ENCODE measurements around the gene TMEM72. TPM values are rescaled to one million over a fixed set of nuclear protein-coding genes. Genes with fewer than 3 reads are reported as not detected.

Gene TMEM72
- polyA plus RNA-seq, 3 donors: 60.1 to 68.1 (median 62.7) TPM

- DNase-seq (ENCODE audit: low read depth in 3 of 3, low spot score in 2 of 3): no peak
Measured at GRCh38 chr10:44888886-44889285, 22.3 kb upstream of the TMEM72 start.

GRCh38 chr10:44889834-44890233 lies 21.3 kb upstream of the TMEM72 start:
- no peak for DNase-seq (ENCODE audit: low read depth in 3 of 3, low spot score in 2 of 3)

GRCh38 chr10:44890696-44891563 lies 20.2 kb upstream of the TMEM72 start:
- no peak for DNase-seq (ENCODE audit: low read depth in 3 of 3, low spot score in 2 of 3)

DNA sequence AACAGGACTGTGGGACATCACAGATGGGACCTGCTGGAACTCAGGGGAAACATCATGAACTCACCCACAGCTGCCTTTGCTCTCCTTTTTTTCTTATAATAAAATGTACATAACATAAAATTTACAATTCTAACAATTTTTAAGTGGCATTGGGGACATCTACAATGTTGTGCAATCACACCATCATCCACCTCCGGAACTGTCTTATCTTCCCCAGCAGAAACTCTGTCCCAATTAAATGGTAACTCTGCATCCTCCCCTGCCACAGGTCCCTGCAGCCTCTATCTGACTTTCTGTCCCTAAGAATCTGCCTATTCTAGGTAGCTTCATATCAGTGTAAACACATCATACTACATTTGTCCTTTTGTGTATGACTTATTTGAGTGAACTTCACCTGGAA lies 19.4 kb upstream of the TMEM72 start:
- DNase-seq (ENCODE audit: low read depth in 3 of 3, low spot score in 2 of 3): no peak

GRCh38 chr10:44893604-44894468 lies 17.3 kb upstream of the TMEM72 start:
- DNase-seq (ENCODE audit: low read depth in 3 of 3, low spot score in 2 of 3): no peak

DNA sequence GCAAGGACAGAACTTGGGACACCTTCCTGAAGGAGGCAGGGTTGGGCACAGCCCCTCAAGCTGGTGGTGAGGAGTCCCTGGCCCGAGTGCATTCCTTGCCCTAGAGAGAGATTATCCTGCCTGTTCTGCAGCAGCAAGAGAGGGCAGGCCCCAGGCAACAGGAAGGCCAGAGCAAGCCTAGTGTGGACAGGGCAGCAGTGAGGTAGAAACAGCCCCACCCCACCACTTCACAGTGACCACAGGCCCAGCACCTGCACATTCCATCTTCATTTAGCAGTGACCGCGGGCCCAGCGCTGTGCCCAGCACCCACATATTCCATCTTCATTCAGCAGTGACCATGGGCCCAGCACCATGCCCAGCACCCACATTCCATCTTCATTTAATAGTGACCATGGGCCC lies 16.4 kb upstream of the TMEM72 start:
- DNase-seq (ENCODE audit: low read depth in 3 of 3, low spot score in 2 of 3): no peak

DNA sequence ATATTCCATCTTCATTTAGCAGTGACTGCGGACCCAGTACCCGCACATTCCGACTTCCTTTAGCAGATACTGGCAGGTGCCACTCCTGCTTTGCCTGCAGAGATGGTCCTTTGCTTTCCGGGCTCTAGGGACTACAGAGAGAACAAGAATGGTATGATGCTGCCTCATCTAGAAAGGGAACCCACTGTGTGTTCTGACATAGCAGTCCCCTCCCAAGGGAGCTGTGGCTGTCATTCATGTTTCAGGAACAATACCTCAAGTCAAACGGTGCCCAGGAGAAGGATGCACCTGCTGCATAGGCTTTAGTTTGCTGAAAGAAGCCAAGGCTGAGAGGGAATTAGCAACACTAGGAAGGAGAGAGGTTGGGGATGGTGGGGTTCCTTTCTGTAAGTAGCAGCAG lies 15.9 kb upstream of the TMEM72 start:
- no peak for DNase-seq (ENCODE audit: low read depth in 3 of 3, low spot score in 2 of 3)

GRCh38 chr10:44897049-44897448 lies 14.1 kb upstream of the TMEM72 start:
- DNase-seq (ENCODE audit: low read depth in 3 of 3, low spot score in 2 of 3): no peak

GRCh38 chr10:44898665-44899064 lies 12.5 kb upstream of the TMEM72 start:
- no peak for DNase-seq (ENCODE audit: low read depth in 3 of 3, low spot score in 2 of 3)

GRCh38 chr10:44899450-44900080 lies 11.6 kb upstream of the TMEM72 start:
- no peak for DNase-seq (ENCODE audit: low read depth in 3 of 3, low spot score in 2 of 3)

GRCh38 chr10:44902941-44903545 lies 8.1 kb upstream of the TMEM72 start:
- DNase-seq (ENCODE audit: low read depth in 3 of 3, low spot score in 2 of 3): peak in 1 of 3 donors; percentile 54

DNA sequence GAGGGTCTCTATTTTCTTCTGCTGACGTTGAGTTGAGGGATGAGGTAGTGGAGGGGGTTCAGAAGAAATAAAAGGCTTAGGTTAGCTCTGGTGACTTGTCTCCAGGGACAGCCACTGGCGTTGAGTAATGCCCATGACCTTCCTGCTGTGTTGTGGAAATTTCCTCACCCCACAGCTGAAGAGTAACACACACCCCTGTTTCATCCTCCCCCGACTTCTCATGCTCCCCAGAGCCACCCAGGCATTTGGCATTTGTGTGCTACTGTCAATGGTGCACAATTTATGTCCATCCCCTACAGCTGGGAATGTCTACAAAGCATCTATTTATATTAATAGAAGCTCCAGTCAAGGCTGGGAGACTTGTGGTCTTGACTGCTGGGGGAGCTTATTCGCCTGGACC lies 4.7 kb upstream of the TMEM72 start:
- no peak for DNase-seq (ENCODE audit: low read depth in 3 of 3, low spot score in 2 of 3)

GRCh38 chr10:44907556-44907955 lies 3.6 kb upstream of the TMEM72 start:
- no peak for DNase-seq (ENCODE audit: low read depth in 3 of 3, low spot score in 2 of 3)

DNA sequence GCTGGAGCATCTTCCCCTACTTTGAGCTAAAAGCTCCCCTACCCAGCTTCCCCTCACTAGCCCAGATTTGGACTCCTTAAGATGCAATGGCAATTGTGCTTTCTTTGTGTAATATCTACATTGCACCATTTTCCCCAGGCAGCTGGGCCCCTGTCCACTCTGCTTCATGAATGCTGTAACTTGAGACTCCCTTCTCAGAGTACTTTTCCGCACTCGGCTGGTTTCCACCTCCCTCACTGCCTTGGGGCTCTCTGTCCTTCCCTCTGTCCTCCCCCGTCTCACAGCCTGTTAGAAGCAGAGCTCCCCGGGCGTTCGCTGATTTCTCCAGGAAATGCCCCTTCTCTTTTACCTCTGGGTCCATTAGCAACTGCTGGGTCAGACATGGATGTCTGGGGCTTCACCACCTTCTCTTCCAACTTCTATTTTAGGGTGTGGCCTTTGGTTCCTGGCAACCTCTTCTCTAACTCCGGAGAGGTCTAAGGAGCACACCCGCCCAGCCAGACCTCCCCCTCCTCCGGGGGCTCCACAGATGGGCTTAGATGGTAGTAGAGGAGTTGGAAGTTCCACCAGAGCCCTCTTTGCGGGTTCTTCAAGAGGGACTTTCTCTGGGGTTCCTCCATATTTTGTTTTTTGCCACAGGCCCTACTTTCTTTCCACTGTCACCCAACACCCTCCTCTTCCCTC lies 2.9 kb upstream of the TMEM72 start:
- peak in 2 of 3 donors; percentile 77 to 83 for DNase-seq (ENCODE audit: low read depth in 3 of 3, low spot score in 2 of 3)

DNA sequence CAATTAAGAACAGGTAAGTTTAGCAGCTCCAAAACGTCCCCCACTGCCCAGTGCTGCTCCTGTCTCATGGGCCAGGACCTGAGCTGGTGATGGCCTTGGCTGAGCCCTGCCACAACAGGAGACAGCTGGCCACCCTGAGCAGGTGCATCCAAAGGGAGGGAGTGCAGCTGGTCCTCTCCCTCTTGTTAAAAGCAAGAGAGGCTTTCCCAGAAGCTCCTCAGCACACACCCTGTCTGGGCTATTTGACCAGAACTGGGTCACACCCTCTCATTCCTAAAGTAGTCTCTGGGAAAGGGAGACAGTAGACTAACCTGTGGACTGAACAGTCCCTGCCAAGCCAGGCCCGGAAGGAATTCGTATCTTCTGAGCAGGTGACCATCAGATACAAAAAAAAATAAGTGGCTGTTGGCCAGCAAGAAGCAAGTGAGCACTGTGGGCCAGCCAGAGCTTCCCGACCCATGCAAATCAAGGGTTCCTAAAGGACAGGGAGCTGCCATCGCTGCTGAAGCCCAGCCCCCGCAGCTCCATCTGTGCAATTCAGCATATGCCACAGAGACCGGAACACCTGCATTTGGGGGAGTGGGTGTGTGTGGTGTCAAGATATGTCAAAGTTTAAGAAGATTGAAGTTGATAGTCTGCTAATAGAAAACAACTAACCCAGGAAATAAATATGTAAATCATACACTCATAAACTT lies 2.1 kb upstream of the TMEM72 start:
- no peak for DNase-seq (ENCODE audit: low read depth in 3 of 3, low spot score in 2 of 3)

DNA sequence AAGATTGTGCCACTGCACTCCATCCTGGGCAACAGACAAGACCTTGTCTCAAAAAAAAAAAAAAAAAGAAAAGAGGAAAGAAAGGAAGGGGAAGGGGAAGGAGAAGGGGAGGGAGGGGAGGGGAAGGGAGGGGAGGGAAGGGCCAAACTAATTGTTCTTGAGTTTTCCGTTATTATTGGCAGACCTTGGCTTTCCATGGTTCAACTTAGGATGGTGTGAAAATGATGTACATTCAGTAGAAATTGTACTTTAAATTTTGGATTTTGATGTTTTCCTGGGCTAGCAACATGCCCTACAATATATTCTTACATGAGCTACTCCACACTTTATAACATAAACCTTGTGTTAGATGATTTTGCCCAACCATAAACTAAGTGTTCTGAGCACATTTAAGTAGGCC lies 1.2 kb upstream of the TMEM72 start:
- no peak for DNase-seq (ENCODE audit: low read depth in 3 of 3, low spot score in 2 of 3)

GRCh38 chr10:44910602-44911001 lies 535 bp upstream of the TMEM72 start:
- DNase-seq (ENCODE audit: low read depth in 3 of 3, low spot score in 2 of 3): no peak

DNA sequence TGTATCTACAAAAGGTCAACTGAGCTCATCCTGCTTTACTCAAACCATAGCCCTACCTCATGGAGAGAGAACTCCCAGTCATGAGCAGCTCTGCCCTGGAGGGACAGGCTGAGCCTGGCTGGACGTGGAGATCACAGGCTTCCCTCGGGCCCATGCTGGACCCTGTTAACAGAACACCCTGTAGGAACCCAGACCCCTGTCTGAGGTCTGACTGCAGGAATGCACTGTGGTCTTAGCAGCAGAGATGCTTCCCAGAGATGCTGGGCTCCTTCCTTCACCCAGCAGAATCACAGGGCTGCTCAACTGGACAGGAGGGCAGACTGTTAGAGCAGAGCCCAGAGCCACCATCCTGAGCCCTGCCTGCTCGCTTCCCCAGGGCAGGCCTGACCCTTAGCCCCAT lies 814 bp downstream of the TMEM72 start:
- no peak for DNase-seq (ENCODE audit: low read depth in 3 of 3, low spot score in 2 of 3)

DNA sequence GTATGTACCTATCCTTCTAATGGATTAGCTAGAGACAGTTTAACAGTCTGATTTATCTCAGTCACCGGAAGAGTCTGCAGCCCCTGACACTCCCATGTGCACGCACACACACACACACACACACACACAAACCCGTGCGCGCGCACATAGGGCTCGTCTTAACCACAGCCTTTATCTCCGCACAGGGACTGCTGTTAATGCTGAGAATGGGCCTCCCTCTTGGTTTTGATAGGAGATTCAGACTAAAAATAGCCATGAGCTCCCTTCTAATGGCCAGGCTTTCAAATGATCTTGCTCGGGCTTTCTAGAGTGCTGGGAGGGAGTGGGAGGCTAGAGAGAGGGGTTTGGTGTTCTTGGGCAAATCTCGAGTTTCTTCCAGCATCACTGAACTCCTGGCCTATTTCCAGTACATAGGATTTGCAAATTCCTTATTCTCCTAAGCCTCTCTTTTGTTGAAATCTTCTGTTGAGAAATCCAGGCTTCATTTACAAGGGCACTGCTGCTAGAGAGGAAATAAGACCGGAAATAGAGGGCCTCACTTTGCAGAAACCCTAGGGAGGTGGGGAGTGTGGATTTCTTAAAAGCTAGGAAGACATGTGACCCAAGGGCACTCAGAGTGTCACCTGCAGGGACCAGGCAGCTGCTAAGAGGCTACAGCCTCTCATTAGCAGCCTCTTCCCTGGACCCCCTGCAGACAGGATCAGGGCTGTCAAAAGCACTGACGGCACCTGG lies 2.4 kb downstream of the TMEM72 start:
- no peak for DNase-seq (ENCODE audit: low read depth in 3 of 3, low spot score in 2 of 3)

Measured in right renal cortex interstitium (tissue), 3 donors.